TTC549 (cell line): ENCODE measurements around the gene SH2D2A.
A peak's percentile ranks its signal among the peaks of the same experiment; 100 is the strongest.

Source experiments
- FAIRE-seq: peaks from 2 replicates; lab custom pipeline; 2012; peaks lifted over from hg19 to GRCh38; lab: Jason Lieb, UNC

Gene SH2D2A

DNA sequence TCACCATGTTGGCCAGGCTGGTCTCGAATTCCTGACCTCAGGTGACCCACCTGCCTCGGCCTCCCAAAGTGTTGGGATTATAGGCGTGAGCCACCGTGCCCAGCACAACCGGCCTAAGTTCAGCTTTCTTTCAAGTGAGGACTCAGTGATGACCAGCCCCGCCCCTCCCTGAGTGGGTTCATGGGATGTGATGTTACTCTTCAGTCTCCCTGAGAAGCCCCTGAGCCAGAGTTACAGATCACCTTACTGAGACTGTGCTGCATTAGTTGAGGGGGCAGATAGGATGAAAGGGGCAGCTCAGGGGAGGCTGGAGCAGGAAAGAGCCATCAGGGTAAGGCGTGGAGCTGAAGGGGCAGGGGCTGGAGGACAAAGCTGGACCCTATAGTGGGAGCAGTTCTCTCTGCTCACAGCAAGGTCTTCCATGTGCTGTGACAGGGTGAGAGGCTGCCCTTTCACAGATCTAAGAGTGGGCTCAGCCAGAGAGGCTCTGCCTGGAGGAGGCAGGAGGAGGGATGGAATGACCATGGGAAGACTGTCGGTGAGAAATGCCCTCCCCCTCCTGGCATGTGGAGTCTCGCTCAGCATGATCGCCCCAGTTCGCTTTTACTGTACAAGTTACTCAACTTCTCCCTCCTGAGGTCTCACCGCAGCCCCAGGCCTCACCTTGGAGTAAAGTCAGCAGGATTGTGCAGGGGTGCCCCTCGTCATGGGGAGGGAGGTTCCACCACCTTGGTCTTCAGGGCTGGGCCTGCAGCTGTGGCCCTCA is 13.4 kb downstream of the SH2D2A start:
- no peak for FAIRE-seq

DNA sequence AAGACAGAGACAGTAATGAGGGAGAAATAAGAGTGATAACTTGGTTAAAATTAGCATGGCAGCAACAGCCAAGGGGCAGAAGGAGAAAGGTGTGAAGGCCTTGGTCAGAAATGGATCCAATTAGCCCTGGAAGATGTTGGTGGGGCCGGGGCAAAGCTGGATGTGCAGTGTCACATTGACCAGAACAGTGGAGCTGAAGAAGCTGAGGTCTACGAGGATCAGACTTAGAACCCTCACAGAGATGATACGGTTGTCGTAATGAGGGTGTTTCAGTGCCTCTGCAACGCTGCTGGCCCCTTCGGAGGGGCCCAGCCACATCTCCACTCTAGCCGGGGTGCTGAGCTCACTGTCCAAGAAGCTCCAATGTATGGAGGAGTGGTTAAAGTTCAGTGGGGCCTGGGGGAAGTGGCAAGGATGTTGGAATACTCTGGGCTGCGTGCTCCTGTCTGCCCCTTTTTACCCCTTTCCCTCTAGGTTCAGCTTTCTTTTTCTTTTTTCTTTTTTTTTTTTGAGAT is 14.2 kb downstream of the SH2D2A start:
- no peak for FAIRE-seq

DNA sequence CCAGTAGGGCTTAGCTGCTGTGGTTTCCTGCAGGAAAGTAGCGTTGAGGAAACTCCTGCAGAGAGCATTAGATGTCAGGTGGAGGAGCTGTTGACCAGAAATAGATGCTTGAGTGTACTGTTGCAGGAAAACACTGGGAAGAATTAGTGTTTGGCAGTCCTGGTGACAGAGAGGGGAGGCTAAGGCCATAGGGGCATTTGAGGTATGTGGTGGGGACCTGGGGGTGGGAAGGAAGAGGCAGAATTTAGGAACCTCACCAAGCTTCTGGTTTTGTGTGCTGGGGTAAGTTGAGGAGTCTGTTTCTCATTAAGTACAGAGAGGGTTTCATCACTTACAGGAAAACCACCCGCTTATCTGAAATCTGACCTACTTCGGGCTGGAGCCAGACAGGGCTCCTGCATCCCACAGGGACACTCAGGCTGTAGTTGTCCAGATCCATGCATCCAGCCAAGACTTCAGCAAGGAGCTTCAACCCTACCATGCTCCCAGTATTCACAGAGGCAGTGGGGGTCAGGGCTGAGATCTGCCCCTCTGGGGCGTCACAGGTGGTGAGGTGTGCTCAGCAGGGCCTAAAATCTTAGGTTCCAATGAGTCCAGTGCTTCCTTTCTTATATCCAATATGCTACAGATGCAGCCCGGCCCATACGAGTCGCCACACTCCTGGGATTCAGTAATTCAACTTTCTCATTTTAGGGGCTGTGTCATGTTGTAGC is 15.1 kb downstream of the SH2D2A start:
- FAIRE-seq: no peak

- FAIRE-seq: peak; percentile 90
Measured at GRCh38 chr1:156797212-156797871, 19.3 kb downstream of the SH2D2A start.

DNA sequence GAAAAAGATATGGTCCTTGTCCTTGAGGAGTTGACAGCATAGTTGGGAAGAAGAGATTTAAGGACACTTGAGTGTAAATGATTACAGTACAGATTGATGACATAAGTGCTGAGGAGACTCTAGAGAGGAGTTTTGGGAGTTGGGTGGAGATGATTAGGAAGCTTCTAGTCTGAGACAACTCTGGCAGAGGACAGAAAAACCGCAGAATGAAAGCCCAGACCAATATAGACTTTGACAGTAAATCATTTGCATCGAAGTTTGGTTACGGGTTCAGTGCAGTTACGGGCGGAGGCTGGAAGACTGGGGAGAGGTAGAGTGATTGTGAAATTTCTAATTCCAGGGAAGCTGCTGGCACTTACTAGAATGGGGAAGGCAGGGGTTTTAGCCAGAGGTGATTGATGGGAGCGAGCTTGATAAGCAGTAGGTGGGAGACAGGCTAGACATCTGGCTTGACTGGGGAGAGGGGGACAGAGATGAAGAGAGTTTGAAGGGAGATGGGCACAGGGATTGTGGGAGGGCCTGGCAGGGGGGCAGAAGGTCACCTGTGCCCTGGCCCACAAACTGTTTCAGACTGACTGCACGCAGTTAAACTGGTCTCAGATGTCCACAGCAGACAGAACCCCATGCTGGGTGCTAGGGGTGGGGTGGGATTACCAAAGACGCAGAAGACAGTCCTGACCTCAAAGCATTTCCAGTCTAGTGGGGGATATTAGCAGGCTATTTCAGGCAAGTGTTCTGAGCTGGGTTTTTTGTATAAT is 20.1 kb downstream of the SH2D2A start:
- no peak for FAIRE-seq

DNA sequence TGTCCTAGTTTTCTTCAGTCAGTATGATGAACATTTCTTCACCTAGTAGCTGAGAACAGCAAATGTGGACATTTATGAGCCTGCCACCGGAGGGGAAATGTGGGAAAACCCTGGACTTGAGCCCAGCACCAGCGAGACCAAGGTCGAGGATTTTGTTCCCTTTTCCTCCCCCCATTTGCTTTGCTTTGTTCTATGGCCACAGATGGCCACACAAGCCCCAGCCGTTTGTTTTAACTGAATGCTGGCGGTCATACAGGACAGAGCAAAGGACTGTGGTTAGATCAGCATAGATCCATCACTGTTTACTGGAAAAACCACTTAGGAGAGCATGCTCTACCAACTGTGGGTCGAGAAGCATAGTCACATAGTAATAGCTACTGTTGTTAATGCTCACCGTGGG is 20.9 kb downstream of the SH2D2A start:
- FAIRE-seq: no peak

- no peak for FAIRE-seq
Measured at GRCh38 chr1:156795374-156795733, 21.3 kb downstream of the SH2D2A start.

GRCh38 chr1:156794506-156795373 is 21.9 kb downstream of the SH2D2A start:
- FAIRE-seq: no peak

- FAIRE-seq: no peak
Measured at GRCh38 chr1:156789621-156790318, 26.9 kb downstream of the SH2D2A start.

GRCh38 chr1:156788136-156788535 is 28.5 kb downstream of the SH2D2A start:
- no peak for FAIRE-seq

GRCh38 chr1:156786640-156787039 is 30.0 kb downstream of the SH2D2A start:
- FAIRE-seq: no peak

DNA sequence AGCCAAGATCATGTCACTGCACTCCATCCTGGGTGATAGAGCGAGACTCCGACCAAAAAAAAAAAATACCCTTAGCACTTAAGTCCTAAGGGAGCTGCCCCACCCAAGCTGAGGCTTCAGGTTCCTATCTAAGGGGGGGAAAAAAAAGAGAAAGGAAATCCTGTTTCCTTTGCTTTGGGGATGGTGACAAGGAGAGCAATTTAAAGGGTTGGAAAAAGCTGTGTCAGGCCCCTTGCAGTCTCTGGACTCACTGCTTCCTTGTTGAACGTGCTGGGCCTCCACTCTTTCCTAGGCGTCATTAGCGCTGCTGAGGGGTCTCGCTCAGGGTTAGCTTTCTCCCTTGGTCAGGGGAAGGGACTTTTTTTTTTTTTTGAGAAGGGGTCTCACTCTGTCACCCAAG is 31.2 kb downstream of the SH2D2A start:
- FAIRE-seq: no peak

DNA sequence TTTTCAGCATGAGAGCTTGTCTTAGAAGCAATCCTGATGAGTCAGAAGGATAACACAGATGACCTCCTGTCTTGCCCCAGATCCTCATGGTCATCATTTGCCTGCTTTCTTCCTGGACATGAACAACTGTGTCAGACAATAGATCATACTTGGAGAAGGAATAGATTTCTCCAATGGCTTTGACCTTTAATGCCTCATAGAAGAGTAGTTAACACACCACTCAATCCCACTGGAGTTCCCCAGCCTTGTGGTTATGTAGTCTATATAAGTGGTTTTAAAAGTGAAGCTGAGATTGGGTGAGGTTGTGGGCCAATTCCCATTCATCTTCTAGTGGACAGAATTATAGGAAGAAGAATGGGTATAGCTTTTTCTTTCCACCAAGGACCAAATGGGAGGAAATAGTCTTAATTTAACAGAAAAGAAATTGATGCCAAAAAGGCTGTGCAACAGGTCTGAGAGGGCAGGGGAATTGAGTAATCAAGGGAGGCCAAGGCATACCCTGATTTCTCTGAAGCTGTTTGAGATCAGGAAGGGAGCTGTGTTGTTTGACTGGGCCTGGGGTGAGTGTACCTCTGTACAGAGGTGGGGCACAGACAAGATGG is 35.0 kb downstream of the SH2D2A start:
- no peak for FAIRE-seq

DNA sequence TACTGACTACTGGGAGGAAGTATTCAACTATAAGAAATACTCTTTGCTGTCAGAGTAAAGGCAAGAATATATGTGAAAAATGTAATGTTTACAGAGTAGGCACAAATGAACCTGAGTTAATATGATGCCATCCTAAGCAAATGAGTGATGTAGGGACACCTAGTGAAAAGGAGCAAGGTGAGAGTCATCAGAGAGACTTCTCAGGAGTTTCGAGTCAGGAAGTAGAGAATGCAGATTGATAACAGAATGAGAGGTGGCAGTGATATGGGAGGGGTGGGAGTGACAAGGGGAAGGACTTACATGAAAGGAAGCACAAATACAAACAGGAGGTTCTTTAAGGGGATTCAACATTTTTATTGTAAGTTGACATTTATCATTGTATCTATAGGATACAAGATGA is 39.1 kb downstream of the SH2D2A start:
- no peak for FAIRE-seq

DNA sequence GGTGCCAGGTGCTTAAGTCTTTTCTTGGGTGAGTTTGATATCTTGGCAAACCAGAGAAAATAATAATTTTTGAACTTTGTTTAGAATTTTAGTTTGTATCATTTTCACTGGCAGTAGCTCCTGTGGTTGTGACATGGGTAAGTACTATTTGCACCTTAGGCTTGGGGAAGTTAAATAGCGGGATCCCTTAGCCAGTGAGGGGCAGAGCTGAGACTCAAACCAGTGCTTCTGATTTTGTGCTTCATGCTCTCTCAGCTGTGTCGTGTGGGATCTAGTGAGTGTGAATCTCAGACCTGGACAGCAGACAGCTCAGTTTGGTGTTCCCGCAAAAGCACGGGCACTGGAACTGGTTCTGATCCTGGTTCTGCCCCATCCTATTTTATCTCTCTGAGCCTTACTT is 39.7 kb downstream of the SH2D2A start:
- FAIRE-seq: no peak

DNA sequence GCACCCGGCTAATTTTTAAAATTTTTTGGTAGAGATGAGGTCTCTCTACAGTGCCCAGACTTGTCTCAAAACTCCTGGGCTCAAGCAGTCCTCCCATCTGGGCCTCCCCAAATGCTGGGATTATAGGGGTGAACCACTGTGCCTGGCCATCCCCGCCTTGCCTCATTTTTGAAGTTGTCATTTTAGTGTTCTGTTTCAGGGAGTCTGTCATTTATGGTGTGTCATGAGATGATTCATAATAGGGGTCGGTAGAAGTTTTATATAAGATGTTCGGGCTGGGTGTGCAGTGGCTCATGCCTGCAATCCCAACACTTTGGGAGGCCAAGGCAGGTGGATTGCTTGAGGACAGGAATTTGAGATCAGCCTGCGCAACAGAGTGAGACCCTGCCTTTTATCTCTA is 40.8 kb downstream of the SH2D2A start:
- FAIRE-seq: no peak

- FAIRE-seq: no peak
Measured at GRCh38 chr1:156773607-156774006, 43.0 kb downstream of the SH2D2A start.

DNA sequence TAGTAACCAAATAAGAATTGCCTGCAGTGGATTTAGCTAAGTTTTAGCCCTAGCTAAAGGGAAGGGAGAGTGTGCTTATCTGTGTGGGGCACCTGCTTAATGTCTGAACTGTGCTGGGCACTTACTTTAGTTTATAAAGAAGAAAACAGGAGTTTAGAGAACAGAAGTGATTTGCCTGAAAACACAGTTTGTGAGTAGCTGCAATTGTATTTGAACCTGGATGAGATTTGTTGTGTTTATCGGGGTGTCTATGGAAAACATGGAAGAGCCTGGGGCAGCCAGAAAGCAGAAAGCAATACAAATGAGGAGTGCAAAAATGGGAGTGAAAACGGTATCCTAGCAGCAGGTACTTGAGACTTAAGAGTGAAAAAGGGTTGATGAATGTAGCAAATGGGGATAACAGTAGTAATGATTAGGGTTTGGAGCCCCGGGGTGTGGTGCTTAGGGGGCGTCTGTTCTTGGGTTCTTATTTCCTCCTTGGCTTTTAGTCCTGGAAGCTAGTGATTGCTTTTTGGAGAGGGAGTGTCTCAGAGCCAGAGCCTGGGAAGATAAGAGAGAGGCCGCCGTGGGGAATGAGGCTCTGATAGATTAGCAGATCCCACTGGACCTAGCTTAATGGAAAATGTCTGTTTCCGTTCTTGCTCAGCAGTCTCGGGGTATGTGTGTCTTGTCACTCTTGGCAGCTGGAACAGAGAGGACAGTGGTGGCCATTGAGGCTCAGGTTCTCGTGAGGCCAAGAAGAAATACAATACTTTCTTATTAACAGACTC is 43.7 kb downstream of the SH2D2A start:
- no peak for FAIRE-seq

GRCh38 chr1:156772222-156772621 is 44.4 kb downstream of the SH2D2A start:
- FAIRE-seq: no peak
